ENCODE measurements around the gene NAPA.

DNA sequence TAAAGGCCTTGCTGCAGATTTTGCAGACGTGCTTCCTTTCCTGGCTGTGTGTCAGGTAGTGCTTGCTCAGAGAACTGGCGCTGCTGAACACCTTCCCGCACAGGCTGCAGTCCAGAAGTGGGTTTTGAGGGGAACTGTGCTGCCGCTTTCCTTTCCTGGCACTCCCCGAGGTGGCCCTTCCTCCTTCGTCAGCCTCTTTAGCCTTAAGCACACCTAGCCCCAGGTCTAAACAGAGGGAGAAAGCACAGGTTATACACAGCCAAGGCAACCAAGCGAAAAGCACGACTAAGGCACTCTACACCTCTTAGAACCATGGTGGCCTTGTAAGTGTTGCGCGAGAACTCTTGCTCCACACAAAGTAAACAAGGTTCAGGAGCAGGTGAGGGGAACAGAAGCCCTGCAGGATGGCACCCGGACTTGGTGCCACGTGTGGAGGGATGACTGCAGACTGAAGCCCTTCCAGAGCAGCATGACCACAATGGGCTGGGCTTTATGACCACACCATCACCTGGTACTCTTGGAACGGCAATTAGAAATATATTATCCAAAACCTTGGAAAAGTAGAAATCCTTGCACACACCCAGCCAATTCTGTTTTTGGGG, 34.5 kb upstream of the NAPA start:
- TF ChIP-seq, protein P1, sequence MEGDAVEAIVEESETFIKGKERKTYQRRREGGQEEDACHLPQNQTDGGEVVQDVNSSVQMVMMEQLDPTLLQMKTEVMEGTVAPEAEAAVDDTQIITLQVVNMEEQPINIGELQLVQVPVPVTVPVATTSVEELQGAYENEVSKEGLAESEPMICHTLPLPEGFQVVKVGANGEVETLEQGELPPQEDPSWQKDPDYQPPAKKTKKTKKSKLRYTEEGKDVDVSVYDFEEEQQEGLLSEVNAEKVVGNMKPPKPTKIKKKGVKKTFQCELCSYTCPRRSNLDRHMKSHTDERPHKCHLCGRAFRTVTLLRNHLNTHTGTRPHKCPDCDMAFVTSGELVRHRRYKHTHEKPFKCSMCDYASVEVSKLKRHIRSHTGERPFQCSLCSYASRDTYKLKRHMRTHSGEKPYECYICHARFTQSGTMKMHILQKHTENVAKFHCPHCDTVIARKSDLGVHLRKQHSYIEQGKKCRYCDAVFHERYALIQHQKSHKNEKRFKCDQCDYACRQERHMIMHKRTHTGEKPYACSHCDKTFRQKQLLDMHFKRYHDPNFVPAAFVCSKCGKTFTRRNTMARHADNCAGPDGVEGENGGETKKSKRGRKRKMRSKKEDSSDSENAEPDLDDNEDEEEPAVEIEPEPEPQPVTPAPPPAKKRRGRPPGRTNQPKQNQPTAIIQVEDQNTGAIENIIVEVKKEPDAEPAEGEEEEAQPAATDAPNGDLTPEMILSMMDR (IDR thresholded peaks at IDR 0.05 in 4 of 5, conservative IDR thresholded peaks at IDR 0.05 in 1 of 5), result no peak
- TF ChIP-seq POLR2A (IDR thresholded peaks at IDR 0.05), result no peak
